ENCODE data around the gene PRR35.

The PRR35 gene

DNA sequence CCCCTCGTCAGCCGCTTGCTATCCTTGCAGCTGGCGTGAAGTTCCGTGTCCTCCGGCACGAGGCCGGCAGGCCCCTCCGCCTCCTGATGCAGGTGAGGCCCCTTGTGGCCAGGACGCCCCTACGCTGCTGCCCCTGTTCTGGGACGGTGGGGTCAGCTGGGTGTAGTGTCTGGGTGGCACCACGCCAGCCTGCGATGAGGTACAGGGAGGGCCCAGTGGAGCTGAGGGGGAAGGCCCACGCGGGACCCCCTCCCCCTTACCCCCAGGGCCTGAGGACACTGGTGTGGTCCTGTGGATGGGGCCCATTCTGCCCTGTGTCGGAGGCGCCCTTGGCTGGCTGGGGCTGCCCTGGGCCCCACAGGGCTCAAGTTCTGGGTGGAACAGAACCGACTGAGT lies 22.0 kb downstream of the PRR35 start:
- no peak for DNase-seq

DNA sequence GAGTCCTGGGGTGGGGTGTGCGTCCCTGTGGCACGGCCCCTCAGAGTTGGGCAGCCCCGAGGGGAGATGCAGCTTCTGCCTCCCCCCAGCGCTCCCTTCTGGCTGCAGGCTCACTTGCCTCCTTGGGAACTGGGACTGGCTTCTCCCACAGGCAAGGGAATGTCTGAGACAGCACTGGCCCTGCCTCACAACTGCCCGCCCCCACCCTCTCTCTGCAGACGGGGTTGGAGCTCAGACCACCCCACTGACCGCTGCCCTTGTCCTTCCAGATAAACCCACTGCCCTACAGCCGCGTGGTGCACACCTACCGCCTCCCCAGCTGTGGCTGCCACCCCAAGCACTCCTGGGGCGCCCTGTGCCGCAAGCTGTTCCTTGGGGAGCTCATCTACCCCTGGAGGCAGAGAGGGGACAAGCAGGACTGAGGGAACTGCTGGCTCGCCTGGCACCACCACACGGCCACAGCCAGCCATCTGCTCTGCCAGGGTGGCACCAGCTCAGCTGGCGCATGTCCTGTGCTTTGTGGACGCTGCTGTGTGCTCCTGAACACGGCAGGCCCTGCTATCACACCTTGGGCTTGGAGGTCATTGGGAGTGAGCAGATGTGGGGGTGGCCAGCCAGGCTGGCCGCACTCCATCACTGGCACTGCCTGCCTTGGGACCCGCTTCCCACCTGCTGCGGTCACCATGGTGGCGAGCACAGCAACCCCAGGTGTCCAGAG lies 22.6 kb downstream of the PRR35 start:
- DNase-seq = no peak

DNA sequence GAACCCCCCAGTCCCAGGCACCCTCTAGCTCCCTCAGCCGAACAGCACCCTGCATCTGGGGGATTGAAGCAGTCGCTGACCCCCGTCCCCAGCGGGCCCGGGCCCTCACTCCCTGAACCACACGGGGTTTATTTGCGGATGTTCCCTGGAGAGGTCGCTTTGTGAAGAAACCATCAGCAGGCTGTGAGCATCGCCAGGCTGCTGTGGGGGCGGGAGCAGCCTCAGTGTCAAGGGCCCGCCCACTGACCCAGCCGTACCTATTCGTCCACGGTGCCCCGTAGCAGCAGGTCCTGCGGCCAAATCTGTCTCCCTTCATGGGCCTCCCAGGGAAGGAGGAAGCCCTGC lies 23.2 kb downstream of the PRR35 start:
- peak; percentile 13 for DNase-seq

DNA sequence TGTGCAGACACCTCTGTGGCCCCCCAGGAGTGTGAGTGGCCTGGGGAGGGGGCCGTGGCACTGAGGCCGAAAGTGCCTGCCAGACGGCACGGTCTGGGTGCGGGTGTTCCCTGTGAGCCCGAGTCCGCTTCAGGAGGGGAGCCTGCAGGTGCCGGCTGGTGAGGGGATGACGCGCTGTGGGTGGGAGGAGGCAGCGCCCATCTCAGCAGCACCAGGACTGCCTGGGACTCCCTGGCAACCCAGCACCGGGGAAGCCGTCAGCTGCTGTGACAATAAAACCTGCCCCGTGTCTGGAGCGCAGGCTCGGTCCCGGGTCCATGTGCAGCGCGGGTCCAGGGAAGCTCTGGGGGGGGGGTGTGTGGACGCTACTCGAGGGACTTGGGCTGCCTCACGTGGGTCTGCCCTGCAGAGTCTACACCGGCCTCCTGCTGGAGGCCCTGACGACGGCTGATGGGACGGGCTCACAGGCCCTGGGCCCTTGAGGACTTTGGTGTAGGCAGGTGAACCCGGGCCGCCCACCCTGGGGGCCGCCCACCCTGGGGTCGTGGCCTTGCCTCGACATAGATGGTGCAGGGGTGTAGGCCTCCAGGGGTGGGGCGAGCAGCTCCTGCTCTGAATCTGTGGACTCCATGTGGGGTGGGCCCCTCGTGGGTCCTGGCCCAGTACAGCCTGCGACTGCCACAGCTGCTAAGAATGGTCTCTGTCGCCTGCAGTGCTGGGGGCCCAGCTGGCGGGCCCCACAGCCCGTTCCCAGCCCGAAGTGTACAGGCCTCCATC lies 23.8 kb downstream of the PRR35 start:
- no peak for DNase-seq

GRCh38 chr16:585351-585750 lies 25.2 kb downstream of the PRR35 start:
- no peak for DNase-seq

GRCh38 chr16:586047-586644 lies 26.0 kb downstream of the PRR35 start:
- DNase-seq = no peak

DNA sequence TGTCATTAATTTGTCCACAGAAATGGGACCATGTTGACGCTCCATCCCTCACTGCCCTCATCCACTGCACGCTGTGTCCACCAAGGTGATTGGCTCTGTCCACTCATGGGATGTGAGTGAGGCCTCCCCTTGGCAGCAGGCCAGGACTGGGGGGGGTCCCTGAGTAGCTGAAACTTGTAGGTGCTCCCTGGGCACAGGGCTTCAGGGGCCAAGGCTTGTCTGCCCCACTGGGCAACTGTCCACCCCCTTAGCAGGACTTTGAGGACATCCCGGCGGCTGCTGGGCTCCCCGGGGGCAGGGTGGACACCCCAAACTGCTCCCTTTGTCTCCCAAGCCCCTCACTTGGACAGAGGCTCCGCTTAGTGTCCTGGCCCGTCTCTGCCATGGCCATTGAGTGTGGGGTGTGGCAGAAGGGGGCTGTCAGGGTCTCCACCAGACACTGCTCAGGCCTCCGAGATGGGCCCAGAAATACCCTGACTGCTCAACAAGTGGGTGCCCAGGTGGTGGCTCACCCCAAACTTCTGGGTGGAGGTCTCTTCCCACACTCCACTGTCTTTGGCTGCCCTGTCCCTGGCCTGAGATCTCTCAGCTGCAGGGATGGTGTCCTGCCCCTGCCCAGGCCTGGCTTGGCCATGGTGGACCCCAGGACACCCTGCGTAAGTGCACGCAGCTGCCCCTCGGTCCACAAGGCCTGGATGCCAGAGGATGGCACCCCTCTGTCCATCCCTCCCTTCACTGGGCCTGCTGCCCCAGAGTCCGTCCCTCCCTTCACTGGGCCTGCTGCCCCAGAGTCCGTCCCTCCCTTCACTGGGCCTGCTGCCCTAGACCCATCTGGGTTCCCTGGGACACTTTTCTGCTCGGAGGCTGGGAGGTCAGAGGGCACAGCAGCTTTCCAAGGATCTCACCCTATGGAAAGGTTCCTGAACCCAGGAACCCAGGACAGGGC lies 26.7 kb downstream of the PRR35 start:
- DNase-seq = no peak

DNA sequence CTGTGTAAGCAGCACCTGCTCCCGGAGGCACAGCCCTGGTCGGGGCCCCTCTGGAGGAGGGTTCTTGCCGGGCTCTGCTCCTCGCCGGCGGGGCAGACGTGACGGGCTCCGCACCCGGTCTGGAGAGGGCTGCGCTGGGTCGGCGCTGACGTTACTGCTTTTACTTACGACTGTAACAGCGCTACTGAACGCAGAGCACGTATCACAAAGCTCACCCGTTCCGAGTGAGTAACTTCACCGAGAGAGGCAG lies 28.4 kb downstream of the PRR35 start:
- no peak for DNase-seq

DNA sequence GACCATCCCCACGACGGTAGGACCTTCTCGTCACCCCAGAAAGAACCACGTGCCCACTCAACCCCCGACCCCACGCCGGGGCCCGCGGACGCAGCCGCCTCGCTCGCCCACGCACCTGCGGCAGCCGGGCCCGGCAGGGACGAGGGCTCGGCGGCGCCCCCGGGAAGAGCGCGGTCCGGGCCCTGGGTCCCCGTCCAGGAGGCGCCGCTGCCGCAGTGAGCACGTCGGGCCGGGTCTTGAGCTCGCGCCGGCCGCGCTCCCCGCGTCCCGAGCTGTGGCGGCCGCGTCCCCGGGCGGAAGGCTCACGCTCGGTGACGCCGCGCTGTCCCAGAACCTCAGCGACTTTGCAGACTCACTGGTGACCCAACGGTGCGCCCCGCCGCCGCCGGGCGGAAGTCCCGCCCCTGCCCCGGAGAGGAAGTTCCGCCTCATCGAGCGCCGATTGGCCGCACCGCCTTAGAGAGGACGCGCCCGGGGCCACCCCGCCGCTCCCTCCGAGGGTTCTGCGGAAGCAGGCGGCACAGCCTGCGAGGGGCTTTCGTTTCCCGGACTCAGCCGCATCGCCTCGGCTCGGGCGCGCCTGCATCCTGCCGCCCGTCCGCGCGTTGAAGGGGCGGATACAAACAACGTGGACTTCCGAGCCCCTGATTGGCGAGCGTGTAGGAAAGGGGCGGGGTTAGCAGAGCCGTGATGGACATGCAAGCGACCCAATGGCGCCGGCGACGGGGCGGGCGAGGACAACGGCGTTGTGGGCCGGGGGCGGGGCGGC lies 28.9 kb downstream of the PRR35 start:
- DNase-seq = no peak

DNA sequence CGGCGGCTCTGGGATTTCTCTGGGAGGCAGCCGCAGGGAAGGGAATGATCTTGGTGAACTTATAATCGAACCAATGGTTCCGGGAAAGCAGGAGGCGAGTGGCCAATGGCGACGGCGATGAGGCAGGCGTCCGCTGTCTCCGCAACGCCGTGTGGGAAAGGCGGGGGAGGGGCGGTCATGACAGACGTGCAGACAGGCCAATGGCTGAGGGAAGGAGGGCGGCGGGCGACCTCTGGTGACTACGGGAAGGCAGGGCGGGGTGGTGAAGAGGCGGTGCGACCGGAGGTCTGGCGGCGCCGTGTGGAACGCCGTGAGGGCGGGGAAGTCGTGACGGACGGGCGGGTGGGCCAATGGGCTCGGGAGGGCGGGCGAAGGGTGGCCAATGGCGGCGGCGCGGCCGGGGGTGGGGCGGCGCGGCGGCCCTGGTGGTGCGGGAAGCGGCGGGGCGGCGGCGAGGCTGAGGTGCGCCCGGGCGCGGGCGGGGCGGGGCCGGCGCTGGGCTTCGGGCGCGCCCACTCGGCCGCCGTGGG lies 29.5 kb downstream of the PRR35 start, which contains the start of gene RAB40C:
Gene RAB40C (plus strand): TSS at position 409 of the 530 bp plus-strand sequence. CDS start 226 bp downstream, outside the sequence.
- peak; percentile 91 for DNase-seq

- DNase-seq = no peak
These were observed 30.1 kb downstream of the PRR35 start for GRCh38 chr16:590188-590814.

- no peak for DNase-seq
These were observed 30.6 kb downstream of the PRR35 start for GRCh38 chr16:590815-591200.

DNA sequence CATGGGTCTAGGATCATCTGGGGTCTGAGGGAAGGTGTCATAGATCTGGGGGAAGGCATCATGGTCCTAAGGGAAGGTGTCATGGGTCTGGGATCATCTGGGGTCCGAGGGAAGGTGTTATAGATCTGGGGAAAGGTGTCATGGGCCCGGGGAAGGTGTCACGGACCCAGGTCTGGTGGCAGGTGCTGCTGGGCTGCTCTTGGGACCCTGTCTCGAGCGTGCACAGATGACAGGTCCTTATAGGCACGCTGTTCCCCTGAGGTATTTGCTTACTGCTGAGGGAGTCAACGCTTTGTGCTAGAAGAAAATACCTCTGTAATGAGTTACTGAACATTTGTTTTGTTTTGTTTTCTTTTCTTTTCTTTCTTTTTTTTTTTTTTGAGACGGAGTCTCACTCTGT lies 31.0 kb downstream of the PRR35 start:
- no peak for DNase-seq

DNA sequence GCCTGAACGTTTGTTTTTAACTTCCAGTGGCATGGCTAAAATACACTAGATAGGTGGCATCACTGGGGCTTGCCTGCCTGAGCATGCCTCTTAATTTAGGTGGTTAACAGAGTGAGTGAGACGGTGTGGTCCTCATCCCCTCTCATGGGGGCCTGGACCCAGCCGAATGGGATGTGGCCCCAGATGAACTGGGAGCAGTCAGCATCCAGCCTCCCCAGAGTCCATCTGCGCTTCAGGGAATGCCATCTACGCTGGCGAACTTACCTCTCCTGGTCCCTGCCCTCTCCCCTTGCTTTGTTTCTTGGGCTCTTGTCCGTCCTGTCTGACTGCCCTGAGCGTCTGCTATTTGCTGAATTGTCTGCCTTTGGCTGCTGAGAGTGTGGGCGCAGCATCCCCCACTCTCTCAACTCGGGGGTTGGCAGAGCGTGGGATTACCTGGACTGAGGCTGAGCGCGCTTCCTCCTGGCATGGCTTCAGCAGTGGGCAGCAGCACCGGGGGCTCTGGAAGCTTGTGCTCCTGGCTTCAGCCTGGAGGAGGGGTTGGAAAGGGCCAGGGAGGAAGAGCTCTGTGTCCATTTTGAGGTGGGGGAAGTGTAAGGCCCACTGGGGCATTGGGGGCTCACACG lies 31.8 kb downstream of the PRR35 start:
- DNase-seq = no peak

DNA sequence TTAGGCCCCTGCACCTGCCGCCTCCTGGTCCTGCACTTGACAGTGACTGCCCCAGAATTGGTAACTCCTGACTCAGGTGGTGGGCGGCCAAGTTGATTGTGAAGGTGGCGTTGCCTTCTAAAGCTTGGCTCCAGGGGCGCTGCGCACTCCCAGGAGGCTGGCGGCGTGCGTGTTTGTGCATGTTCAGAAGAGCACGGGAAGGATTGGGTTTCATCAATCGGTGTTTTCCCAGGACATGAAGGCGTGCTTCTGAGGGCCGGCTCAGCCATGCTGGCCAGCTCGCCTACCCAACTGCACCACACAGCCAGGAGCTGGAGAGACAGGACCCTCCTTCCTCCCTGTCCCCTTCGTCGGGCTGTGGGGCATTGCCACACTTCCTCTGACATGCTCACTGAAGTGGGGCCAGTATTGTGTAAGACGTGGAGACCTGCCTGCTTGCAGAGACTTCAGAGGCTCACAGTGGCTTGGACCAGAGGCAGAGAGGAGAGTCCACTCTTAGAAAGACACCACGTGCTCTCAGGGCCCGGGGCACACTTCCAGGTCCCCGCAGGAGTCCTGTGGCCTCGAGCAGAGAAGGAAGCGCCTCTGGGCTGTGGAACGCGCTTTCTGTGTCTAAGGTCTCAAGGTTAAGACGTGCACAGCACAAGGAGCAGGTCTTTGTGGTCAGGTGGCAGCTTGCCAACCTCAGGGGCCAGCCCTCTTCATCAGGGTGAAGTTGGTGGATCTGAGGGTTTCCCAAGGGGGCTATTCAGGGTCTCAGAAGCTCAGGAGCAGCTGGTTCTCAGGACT lies 32.5 kb downstream of the PRR35 start:
- no peak for DNase-seq

DNA sequence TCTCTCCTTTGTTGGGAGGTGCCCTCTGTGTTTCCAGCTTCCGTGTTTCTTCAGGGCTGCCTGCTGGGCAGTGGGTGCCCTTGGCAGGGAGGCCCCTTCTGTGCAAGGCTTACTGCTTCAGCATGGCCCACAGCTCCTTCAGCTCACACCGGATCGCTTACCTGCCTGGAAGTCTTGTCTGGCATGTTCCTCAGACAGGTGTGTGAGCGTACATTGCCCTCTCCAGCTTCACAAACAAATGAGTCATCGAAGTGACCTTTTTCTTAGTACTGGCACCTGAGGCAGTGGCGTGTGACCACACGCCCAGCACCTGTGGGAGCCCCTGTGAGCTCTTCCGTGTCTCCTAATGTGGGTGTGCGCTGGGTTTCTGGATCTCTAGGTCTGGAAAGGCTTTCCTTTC lies 33.2 kb downstream of the PRR35 start:
- DNase-seq = no peak

DNA sequence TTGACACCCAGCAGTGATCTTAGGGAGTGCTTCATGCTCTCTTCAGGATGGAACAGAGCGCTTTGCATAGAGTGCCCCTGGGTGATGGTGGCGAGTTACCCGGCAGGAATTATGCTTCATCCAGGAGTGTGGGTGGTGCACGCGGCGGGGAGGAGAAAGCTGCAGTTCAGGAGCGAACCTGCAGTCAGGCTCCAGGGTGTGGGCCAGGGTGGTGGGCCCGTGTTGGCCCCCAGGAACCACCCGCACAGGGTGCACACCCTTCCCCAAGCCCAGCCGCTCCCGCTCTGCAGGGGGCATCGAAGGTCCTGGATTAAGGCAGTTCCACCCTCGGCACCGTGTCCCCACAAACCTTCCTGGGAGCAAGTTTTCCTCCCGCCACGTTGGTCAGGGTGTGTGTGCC lies 33.6 kb downstream of the PRR35 start:
- no peak for DNase-seq

DNA sequence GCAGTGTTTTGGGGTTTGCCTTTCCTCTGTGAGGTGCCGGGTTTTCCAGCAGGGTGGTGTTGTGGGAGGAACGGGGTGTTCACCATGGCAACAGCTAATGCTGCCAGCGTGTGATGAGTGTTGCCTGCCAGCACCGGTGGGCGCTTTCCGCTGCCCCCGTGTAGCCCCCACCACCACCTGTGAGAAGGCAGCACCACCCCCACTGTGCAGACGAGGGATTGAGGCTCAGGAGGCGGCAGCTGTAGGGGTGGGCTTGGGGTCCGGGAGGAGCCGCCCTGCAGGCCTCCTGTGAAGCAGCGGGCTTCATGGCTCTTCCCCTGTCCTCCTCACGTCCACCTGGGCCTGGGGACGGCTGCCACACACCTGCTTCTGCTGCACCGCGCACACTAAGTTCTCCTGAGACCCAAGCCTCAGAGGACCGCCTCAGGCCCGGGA lies 34.9 kb downstream of the PRR35 start:
- DNase-seq = no peak

DNA sequence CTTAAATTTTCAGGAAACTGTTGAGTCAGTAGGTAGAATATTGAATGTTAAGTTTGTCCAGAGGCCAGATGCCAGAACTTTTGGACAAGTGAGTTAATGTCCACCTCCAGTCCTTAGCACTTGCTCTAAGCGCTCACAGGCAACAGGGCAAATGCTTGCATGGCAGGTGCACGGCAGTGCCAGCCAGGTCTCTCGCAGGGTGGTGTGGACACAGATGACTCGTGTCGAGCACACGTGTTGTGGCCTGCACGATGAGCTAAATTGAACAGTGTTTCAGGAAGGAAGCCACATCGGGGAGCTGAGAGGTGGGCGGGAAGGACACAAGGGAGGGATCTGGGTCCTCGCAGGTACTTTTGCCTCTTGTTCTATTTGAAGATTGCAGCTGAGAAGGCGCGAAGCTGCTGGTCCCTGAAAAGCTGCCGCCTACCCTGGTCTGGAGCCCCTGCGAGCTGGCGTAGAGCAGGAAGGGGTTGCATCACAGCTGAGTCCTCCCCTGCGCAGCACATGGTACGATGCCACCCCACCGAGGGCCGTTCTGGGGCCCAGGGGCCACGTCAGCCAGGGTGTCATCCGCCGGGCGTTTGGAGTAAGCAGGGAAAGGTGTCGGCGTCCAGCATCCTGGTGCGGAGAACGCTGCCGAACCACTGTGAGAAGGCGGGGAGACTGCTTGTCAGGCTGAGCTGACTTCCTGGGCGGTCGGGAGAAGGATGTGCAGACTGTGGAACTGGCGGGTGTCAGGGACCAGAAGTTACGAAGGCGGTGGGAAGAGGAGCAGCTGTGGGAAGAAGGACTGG lies 35.9 kb downstream of the PRR35 start:
- no peak for DNase-seq

GRCh38 chr16:596736-597060 lies 36.5 kb downstream of the PRR35 start:
- no peak for DNase-seq

Measured in 8988T (cell line).